Left kidney (tissue), 2 donors: ENCODE data around the gene LAMA2. TPM values are rescaled to one million over a fixed set of nuclear protein-coding genes. Genes with fewer than 3 reads are reported as not detected.

Source experiments
- DNase-seq: peaks from one replicate; pipeline ENCODE4 v3.0.0-alpha.2; 2013
- polyA plus RNA-seq: library from polyadenylated mRNA; unstranded; fragments of 120-200 nt; gene quantifications from one replicate; pipeline ENCODE4 v1.2.1, GENCODE V29; 2013; ENCODE audit not compliant: insufficient read length

The LAMA2 gene
- polyA plus RNA-seq, 1 donor, result 40.1 TPM

DNA sequence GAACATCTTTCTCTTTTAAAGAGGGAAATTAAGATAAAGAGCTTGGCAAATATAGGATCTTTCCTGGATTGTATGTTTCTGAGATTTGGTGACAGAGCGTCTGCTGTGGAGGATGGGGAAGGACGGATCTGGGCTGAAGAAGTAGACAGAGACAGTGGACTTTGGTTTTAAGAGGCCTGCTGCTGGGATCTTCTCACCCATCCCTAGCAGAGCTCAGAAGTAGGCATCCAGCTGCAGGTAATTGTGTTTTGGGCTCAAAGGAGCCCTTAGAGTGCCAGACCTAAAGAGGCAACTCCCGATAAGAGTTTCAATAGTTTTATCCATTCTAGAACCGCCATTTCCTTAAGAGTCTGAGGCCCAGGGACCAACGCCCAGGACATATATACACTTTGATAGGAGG is 20.8 kb downstream of the LAMA2 start:
- no peak for DNase-seq

DNA sequence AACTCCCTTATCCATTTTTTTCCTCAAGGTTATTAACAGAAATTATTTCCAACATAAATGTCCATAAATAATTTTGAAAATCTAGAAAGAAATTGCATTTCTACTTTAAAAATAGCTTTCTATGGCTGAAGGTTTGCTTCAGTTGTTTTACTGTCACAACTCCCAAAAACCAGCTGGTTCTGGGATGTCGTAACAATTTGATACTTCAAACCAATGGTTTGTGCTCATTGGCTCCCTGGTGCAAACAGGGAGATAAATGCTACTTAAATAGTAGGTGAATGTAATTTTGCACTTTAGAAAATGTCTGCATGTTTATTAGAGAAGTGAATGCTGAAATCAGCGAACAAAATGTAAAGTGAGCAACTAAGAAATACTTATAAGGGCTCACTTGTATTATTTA is 31.1 kb downstream of the LAMA2 start:
- DNase-seq, result no peak

DNA sequence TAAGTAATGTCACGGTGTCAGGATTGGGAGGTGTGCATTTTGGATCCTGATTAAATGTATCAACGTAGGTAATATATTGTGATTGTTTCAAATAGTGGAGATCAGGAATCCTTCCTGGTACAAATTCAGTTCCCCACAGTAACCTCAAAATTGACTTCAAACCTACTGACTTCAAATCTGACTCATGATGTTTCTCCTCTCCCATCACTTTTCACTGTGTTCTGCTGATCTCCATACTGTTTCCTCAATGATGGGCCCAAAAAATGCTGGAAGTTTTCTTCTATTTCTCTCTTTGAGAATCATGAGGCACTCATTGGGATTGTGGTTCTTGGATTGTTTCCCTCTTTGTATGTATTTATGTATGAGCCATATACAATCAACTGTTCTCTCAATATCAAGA is 35.9 kb downstream of the LAMA2 start:
- DNase-seq, result no peak

DNA sequence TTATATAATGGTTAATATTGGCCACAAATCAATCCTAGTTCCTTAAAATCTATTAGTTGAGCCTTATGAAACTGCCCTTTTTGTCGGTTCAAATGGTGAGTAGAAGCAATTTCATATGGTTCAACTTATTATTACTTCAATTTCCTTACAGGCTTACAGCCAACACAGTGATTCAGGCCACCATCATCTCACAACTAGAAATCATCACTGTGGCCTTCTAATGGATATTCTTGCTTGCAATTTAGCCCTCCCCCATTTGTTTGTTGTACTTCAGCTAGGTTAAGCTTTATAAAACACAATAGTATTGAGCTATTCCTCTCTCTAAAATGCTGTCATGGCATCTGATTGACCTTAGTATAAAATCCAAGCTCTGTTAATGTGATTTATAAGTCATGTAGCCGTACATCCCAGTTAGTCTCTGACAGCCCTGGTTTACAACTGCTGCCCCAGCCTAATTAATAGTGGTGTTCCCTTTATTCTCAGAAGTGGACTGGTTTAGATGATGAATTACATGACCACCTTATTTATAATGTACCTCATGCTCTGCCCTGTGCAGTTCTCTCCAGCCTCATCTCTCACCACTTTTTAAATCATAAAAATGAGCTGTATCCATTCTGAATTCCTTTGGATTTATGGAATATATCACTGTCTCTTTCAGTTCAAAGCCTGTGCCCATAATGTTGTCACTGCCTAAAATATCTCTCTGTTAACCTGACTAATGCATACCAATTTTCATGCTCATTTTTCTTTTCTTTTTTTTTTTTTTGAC is 36.7 kb downstream of the LAMA2 start:
- no peak for DNase-seq

DNA sequence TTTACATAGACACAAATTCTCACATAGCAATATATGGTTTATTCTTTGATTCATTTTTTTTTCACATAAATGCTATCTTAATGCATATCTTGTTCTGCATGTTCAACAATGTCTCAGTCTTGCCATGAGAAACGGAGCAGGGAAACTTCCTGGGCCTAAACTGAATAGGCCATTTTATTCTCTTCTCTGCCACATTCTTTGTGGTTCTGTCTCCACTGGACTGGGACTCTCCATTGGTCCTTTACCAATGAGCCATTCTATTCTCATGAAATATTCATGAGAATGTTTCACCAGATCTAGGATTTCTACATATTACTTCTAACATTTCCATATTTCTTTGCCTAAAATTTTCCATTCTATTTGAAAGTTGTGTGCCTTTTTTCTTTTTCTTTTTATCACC is 42.8 kb downstream of the LAMA2 start:
- DNase-seq, result no peak

DNA sequence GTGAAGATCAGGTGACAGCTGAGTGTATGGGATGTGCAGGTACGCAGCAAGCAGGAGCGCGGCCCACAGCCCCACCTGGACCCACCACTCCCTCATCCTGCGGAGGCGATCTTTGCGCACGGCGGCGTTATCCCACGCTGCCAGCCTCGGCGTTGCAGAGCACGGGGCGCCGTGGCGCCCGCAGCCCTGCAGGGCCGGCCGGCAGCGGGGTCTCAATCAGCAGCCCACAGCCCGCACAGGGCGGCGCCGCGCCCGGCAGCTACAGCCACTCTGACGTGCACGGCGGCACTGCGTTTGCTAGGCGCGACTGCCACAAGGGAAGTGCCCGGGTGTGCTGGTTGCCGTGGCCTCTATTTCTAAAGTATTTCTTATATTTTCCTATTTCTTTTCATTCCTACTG is 46.9 kb downstream of the LAMA2 start:
- no peak for DNase-seq

DNA sequence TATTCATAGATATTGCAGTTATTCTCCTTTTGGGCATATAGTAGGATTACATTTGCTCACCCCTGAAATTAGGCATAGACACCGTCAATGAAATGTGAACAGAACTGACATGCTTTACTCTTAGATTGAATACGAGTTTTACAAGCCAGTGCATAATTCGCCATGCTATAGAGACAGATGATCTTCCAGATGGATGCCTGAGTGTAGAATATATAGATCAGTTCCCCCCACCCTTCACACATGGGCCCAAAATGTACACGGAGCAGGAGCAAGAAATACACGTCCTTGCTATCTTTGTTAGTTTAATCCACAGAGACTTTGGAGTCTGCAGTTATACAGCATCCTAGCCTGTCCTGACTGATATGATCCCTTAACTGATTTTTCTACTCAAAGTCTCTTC is 47.4 kb downstream of the LAMA2 start:
- no peak for DNase-seq

DNA sequence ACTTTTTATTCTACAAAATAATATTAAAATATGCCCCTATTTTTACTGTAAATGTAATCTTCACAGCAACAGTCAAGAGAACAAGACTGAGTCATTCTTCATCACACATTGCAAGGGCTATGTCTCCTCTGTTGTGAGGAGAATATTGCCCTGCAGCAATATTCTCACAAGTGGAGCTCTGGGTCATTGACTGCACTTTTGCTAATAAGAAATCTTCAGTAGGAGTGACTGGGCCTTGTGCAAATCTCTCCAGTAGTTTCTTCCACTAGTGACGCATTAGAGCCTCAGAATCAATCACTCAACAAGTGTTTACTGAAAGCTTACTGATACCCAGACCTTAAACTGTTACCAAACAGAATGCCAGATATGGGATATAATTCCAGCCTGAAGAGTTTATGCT is 49.1 kb downstream of the LAMA2 start:
- no peak for DNase-seq

DNA sequence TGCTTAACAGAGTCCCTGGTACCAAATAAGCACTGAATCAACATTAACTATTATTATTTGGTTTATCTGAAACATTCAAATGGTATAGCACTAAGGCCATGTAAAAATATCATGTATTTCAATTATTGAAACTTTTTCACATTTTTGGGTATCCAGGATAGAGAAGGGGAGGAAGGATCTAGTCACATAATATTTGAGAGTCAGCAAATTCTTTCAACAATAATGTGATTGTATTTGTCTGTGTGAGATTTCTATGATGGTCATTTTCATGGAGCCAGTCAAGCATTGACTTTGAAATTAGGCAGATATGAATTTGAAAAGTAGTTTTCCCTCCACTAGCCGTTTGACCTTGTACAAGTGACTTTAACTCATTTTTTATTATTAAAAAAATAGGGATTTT is 67.9 kb downstream of the LAMA2 start:
- DNase-seq, result no peak

DNA sequence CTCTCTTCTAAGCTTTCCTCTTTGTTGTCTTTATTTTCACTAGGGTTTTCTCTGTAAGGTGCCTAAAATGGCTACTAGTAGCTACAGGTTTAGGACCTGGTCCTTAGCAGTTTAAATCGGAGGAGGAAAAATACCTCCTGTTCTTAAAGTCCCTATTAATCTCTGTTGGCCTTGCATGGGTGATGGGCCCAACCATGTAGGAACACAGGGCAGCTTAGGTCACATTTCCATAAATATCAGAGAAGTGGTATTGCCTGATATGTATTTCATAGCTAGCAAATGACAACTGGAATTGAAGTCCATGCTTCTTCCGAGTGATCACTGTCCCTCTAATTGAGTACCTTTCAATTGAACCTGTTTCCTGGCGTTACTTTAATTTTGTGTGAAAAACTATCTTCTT is 70.0 kb downstream of the LAMA2 start:
- DNase-seq, result no peak

DNA sequence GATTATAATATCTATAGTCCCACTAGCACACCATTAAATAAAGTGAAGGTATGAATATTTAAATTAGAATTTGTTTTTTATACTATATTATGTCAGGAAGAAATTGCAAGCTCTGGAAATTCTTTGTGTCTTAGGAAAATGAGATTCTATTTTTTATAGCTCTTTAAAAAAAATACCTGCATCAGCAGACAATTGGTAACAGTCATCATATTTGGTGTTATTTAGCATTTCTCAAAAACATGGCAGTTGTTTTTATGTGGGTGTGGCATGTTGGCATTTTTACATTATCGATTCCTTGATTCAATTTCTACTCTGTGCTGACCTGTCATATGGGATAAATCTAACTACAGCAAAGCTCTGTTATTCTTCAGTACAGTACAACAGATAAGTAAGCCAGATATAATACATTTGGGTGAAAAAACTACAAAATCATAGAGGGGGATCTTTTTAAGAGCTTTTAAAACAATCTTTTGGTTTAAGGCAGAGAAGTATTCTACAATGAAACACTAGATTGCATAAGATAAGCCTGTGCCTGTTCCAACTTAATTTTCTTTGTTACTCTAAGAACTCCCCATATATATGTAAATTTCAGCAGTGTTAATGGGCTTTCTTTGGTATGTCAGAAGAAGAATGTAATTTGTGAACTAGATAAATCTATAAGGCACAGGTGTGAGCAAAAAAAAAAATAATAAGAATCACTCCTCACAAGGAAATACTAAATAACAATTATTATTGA is 71.5 kb downstream of the LAMA2 start:
- no peak for DNase-seq

DNA sequence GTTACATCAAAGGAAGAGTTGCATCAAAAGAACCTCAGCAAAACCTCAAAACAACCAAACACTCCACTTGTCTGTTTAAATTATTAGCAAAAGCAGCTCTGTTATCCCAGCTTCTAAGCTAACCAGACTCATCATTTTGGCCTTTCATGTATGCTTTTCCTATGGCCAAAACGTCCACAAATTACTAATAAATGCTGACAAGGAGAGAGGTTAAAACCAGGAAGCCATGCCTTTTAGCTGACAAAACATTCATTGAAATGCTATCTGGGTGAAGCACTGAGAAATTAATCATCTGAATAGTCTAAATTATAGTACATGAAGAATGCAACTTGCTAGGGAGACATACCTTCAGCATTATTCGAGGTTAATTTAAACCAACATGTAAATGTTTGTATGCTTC is 80.6 kb downstream of the LAMA2 start:
- no peak for DNase-seq

DNA sequence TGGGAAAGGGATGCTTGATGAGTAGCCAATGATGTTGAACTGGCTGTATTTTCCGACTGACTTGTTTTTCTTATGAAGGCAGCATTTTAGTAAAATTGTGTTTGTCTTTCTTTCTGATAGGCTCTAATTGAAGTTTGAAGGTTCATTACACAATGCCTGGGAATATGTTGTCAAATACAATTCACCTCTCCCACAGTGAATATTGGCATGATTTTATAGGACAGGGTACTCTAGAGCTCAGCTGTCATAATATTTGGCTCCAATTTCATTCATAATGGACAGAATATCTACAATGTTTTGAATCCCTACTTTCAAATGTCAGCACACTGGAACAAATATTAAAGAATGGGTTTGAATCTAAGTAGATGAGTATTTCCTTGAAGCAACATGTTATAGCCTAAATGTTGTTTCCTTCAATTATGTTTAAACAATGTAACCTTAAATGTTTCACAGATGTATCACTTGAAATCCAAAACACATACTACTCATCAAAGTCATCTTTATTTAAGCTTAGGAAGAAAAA is 81.4 kb downstream of the LAMA2 start:
- no peak for DNase-seq

DNA sequence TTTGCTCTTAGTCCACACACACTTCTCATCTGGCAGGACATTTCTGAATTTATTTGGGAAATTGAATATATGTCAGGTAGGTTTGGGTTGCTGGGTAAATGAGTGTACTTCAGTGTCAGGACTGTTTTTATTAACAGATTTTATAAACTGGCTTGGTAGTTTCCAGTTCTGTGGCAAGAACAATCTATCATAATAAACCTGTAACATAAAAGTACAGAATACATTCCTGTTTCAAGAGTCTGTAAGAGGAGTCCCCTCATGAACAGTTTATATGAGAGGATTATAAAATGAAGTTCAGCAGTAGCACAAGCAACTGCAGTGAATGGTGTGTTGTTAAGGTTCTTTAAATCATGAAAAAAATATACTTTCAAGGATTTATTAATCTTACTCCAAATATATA is 81.8 kb downstream of the LAMA2 start:
- no peak for DNase-seq

DNA sequence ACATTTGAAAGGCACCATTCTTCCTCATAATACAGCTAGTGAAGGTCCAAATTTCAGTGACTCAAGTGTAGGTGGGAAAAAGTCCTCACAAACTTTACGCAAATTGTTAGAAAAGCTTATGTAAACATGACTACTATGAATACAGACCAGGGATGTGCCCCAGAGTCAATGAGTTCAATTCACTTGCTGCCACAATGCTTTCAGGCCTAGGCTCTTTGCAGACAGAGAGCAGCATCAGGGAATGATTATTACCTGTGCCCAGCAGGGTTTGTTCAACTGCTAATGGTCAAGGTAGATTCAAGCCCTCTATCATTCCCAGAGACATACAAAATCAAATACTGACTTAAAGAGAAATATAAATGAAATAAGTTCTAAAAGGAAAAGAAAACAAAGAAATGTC is 84.0 kb downstream of the LAMA2 start:
- DNase-seq, result no peak

DNA sequence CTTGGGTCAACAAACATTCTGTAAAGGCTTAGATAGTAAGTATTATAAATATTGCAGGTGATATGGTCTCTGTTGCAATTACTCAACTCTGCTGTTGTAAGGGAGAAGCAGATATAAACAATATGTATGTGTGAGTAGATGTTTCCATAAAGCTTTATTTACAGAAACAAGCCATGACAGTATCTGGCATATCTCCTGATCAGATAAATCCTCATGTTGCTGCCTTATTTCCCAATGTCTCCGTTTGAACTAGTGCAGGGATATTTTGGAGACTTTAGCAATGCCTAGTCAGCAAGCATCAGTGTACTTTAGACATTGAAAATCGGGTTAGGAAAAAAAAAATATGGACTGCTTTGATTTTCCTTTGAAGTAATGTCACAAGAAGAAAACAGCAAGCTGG is 96.1 kb downstream of the LAMA2 start:
- DNase-seq, result no peak

DNA sequence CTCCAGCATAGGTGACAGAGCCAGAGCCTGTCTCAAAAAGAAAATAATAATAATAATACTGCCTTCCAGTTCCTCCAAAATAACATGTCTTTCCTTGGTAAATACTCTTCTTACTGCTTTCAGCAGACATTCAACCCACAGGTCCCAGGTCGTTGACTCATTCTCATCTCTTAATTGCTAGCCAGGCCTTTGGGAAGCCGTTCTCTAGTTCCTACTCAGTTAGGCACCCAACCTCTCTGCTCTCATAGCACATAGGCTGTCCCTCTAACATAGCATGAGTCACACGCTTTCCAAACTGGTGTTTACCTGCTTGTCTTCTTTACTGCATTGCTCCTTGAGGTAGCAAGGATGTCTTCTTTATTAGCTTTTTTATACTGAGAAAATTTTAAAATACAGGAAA is 98.8 kb downstream of the LAMA2 start:
- no peak for DNase-seq

DNA sequence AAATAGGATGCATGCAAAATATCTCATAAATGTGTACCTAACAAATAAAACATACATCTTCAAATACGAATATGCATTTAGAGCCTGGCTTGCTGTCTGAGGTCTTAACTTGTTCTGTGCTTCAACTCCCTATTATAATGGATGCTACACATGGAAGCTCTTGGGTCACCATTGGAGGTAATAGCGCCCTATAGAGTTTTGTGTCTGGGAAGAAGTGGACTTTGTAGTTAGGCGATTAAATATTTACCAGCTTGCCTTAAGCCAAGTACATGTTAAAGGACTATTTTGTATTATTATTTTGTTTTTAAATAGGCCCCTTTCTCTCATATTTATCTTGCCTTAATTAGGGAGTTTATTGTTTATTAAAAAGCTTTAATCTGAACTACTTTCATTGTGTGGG is 107.4 kb downstream of the LAMA2 start:
- no peak for DNase-seq

DNA sequence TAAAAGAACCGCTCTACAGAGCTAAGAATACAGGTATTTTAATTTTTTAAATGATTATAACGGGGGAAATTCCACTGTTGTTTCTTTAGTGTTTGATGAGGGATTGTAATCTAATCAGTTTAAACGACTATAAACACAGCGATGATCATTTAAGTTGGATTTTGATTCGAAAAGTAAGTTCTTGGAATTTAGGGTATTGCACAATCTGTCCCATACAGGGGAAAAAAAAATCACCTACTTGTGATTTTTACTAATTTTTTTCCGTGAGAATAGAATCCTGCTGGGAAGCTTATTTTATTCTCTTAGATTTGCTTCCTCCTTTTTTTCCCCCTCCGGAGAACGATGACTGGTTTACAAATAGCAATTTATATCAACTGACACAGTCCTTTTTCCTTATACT is 108.0 kb downstream of the LAMA2 start:
- DNase-seq, result no peak

DNA sequence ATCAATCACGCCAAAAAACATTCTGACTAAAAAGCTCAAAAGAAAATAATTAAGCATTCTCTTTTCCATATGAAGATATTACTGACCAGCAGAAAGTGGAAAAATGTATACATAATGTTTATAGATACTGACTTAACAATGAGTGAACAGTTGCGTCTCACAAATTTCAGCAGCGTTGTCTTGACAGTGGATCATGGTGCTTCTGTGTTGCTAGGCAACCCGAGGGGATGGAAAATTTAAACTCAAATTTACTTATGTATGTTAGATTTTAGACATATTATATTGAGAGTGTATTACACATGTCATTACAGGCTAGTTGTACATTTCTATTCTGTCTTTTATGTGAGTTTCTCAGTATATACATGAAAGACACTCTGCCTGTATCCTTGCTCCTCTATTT is 110.2 kb downstream of the LAMA2 start:
- no peak for DNase-seq

DNA sequence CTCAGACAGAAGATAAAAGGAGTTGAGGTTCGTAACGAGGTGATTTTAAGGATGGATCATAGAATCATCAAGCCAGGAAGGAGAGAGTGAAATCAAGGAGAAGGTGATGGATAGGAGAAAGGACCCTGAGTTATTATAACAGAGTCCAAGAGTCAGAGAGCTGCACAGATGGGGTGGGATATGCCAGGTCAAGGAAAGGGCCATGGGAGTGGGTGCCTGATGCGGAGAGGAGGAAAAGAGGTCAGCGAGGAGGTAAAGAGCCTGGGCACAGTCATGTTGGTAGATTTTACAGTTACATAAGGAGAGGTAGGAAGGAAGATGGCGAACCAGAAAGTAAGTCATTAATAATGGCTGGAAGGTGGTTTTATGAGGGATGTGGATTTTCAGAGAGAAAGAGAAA is 114.9 kb downstream of the LAMA2 start:
- no peak for DNase-seq

DNA sequence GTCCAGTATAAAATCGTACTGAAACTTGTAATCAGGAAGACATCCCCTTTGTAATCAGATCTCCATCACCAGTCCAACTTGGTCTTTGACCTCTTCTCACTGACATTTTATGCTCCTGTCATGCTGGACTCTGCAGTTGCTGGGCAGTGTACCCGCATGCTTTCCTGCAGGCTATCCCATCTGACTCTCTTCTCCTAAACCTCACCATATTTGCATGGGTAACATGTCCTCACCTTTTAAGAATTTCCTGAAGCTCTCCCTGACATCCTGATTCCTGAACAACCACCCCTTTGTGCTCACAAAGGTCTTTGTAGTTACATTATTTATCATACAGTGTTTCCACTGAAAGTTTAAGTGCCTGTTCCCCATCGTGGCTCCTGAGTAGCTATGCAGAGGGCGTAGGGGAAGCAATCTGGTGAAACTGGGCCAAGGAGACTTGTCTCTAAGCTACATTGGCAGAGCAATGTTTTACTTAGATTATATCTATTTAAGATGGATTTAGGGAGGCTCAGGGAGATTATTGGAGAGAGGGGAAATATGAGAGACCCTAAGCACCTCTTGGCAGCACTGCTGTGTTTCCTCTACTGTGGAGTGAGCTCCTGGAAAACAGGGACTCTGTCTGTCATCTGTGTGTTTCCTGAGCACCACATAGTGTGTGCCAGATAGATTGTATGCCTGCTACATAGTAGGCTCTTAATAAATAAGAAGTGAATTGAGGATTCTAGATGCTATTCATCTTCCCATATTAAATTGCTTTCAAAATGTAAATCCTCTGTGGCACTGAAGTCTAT is 124.0 kb downstream of the LAMA2 start:
- no peak for DNase-seq
